Uterus (tissue), 4 donors: ENCODE results near the gene INF2. TPM values are rescaled to one million over a fixed set of nuclear protein-coding genes. Genes with fewer than 3 reads are reported as not detected.

Experiments
- DNase-seq, 2 donors: peaks; one replicate each; pipeline ENCODE4 v3.0.0-alpha.2; 2019 to 2020
- H3K27ac ChIP-seq, 2 donors: fragments of 200-600 bp; sonication (generic); 1 replicate in 1 of 2; 2 replicates in 1 of 2; pipeline ENCODE4 v1.5.1; 2016 to 2018
- H3K27me3 ChIP-seq, 2 donors: fragments of 200-600 bp; sonication (generic); one replicate each; pipeline ENCODE4 v1.5.1; 2018 to 2019; ENCODE audit warnings: control low read depth in 1 of 2
- H3K36me3 ChIP-seq, 2 donors: fragments of 200-600 bp; sonication (generic); one replicate each; pipeline ENCODE4 v1.5.1; 2019; ENCODE audit warnings: control low read depth in 1 of 2
- H3K4me1 ChIP-seq, 2 donors: fragments of 200-600 bp; sonication (generic); one replicate each; pipeline ENCODE4 v1.5.1; 2018 to 2019; ENCODE audit warnings: control low read depth in 1 of 2
- H3K4me3 ChIP-seq, 2 donors: fragments of 200-600 bp; sonication (generic); 1 replicate in 1 of 2; 2 replicates in 1 of 2; pipeline ENCODE4 v1.5.1; 2018 to 2019; ENCODE audit warnings: mild to moderate bottlenecking in 1 of 2
- H3K9me3 ChIP-seq, 2 donors: fragments of 200-600 bp; sonication (generic); one replicate each; pipeline ENCODE4 v1.5.1; 2019; ENCODE audit warnings: control low read depth in 1 of 2
- POLR2A ChIP-seq, 2 donors: fragments of 450-650 bp; IDR thresholded peaks; one replicate each; pipeline ENCODE4 v1.6.1; 2016; ENCODE audit warnings: antibody characterized with exemption in 2 of 2, mild to moderate bottlenecking in 1 of 2, moderate library complexity in 1 of 2
- intact Hi-C: fragments of 100-400 bp; cut with DNase I; formaldehyde crosslinking; loops from one replicate; pipeline ENCODE4 v1.15.1; 2023; ENCODE audit warnings: low total_unique reads
- total RNA-seq, 4 donors: library from RNA; depleted of rRNA in 3 of 4; stranded (reverse); fragments of >200 nt in 3 of 4; gene quantifications; one replicate each; pipeline versions ENCODE4 v1.1.0 to v1.2.4, GENCODE V29; 2014 to 2023
- TF ChIP-seq, protein P1 (sequence below), 4 experiments: fragments of 200-600 bp in 2 of 4; fragments of 450-650 bp in 2 of 4; sonication (generic) in 2 of 4; IDR thresholded peaks; one replicate each; pipeline ENCODE4 v1.5.1; 2016 to 2019; ENCODE audit warnings: antibody characterized with exemption in 4 of 4, mild to moderate bottlenecking in 2 of 4, moderate library complexity in 1 of 4
- donor health status: DM: yes; HTN: yes; CAD: no.

Gene INF2
- total RNA-seq, 4 donors from 2014 or later: 13.5 to 79.4 (median 44.6) TPM

DNA sequence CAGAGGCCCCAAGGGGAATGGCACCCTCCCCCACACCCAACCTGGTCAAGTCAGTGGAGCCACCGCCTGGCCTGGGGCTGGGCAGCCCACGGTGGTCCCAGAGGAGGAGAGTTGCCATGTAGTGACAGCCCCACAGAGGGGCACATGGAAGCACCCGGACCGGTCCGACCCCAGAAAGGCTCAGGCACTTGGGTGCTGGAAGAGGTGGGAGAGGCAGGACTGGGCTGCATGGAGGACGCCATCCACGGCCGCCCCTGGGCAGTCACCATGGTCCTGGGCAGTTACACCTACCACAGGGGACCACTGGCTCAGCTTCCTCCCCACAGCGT, 46.9 kb upstream of the INF2 start:
- intact Hi-C loops: no loop called here
- Histone ChIP-seq H3K27ac (no peak overlapping the region), H3K36me3 (no peaks in the 10 kb centered on the region), H3K4me1 (no peaks in the 10 kb centered on the region), H3K9me3 (no peaks in the 10 kb centered on the region), H3K4me3 (no peak overlapping the region), H3K27me3 (no peaks in the 10 kb centered on the region)
- DNase-seq: no peak
- TF ChIP-seq, protein P1, sequence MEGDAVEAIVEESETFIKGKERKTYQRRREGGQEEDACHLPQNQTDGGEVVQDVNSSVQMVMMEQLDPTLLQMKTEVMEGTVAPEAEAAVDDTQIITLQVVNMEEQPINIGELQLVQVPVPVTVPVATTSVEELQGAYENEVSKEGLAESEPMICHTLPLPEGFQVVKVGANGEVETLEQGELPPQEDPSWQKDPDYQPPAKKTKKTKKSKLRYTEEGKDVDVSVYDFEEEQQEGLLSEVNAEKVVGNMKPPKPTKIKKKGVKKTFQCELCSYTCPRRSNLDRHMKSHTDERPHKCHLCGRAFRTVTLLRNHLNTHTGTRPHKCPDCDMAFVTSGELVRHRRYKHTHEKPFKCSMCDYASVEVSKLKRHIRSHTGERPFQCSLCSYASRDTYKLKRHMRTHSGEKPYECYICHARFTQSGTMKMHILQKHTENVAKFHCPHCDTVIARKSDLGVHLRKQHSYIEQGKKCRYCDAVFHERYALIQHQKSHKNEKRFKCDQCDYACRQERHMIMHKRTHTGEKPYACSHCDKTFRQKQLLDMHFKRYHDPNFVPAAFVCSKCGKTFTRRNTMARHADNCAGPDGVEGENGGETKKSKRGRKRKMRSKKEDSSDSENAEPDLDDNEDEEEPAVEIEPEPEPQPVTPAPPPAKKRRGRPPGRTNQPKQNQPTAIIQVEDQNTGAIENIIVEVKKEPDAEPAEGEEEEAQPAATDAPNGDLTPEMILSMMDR (IDR thresholded peaks at IDR 0.05): no peak
- TF ChIP-seq POLR2A (IDR thresholded peaks at IDR 0.05): no peak

DNA sequence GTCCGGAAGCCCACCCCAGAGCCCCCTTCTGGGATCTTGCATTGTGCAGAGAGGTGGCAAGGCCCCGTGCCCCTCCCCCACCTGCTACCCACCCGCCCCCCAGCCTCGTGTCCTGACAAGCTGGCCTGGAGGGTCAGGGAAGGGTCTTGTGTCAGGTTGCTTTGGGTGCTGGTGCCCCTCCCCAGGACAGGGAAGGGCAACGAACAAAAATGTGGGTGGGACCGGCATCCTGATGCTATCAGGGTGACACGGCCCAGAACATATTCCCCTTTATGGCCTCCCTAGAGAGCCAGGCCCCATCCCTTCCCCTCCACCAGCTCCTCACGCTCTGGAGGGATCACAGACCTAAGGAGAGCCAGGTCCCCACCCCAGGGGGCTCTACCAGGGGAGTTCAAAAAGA, 46.1 kb upstream of the INF2 start:
- no peaks in the 10 kb centered on the region for H3K27me3 ChIP-seq
- H3K4me3 ChIP-seq: no peak overlapping the region
- no peaks in the 10 kb centered on the region for H3K9me3 ChIP-seq
- H3K36me3 ChIP-seq: no peaks in the 10 kb centered on the region
- no peak for TF ChIP-seq POLR2A (IDR thresholded peaks at IDR 0.05)
- TF ChIP-seq, protein P1 (IDR thresholded peaks at IDR 0.05): no peak
- intact Hi-C loops: no loop called here
- no peaks in the 10 kb centered on the region for H3K4me1 ChIP-seq
- no peak overlapping the region for H3K27ac ChIP-seq
- DNase-seq: no peak

DNA sequence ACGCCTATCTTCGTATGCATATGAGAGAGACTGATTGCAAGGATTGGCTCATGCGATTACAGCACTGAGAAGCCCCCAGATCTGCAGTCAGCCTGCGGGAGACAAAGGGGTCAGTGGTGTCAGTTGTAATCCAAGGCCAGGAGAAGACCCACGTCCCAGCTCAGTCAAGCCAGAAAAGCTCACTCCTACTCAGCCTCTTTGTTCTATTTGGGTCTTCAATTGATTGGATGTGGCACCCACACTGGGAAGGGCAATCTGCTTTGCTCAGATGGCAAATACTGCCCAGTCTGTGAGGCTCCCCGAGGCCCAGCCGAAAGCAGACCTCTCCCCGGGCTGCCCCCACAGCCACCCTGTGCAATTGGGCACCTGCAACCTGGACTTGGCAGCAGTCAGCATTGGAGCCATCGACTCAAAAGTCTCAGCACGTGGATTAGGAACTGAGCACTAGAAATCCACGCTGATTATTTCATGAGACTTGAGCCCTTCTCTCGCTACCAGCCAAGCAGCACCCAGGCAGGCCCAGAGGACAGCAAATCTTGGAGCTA, 45.3 kb upstream of the INF2 start:
- intact Hi-C loops: no loop called here
- no peaks in the 10 kb centered on the region for H3K27me3 ChIP-seq
- no peak overlapping the region for H3K27ac ChIP-seq
- no peak overlapping the region for H3K4me3 ChIP-seq
- TF ChIP-seq, protein P1 (IDR thresholded peaks at IDR 0.05): no peak
- no peak for TF ChIP-seq POLR2A (IDR thresholded peaks at IDR 0.05)
- H3K4me1 ChIP-seq: no peaks in the 10 kb centered on the region
- no peaks in the 10 kb centered on the region for H3K9me3 ChIP-seq
- no peaks in the 10 kb centered on the region for H3K36me3 ChIP-seq
- DNase-seq: no peak

DNA sequence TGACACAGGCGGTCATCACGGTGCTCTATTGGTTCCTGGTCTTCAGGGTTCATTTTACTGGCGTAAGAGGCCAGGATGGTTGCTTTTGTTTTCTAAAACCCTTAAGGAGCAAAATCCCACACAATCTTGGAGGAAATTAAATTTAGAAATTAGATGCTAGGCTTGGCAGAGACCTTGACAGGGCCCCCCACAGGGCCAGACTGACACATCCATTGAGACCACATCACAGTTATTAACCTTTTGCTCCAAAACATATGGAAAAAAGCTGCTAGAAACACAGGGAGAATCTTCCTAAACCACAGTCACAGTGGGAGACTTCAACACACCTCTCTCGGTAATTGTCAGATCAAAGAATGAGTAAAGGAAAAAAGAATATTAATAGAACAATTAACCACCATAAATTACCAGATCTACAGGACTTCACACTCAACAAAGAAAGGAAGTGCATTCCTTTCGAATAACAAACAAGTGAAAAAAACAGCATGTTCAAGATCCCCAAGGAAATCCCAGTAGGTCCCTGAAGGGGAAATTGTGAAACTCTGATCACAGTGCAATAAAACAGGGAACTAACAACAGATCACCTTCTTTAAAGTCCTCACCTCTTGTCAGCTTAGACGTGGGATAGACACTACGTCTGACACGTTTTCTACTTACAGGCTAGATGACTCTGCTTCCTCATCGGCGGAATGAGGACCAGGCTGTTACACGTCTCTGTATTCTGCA, 44.6 kb upstream of the INF2 start:
- no peak for DNase-seq
- intact Hi-C loops: no loop called here
- Histone ChIP-seq H3K27ac (no peak overlapping the region), H3K4me3 (no peak overlapping the region), H3K36me3 (no peaks in the 10 kb centered on the region), H3K4me1 (no peaks in the 10 kb centered on the region), H3K27me3 (no peaks in the 10 kb centered on the region), H3K9me3 (no peaks in the 10 kb centered on the region)
- no peak for TF ChIP-seq POLR2A (IDR thresholded peaks at IDR 0.05)
- TF ChIP-seq, protein P1 (IDR thresholded peaks at IDR 0.05): no peak

DNA sequence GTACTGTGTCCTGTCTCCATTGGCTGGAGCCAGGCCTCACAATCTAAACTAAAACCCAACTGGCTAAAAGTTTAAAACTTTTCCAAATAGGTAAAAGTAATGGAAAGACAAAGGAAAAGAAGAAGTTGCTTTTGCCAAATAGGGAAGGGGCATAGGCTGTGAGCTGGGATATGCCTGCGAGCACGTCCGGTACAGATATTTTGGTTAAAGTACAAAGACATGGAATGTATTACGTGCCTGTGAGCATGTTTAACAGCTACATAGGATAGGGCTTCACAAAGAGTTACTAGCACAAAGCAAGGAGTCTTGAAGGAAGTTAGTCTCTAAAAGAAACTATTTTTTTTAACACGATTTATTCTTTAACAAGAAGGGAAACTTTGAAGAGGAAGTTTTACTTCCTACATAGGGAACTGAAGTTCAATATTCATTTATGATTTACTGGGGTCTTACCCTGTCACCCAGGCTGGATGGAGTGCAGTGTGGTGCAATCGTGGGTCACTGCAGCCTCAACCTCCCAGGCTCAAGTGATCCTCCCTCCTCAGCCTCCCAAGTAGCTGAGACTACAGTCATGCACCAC, 41.9 kb upstream of the INF2 start:
- intact Hi-C loops: no loop called here
- no peaks in the 10 kb centered on the region for H3K9me3 ChIP-seq
- H3K36me3 ChIP-seq: no peaks in the 10 kb centered on the region
- H3K4me3 ChIP-seq: no peak overlapping the region
- TF ChIP-seq, protein P1 (IDR thresholded peaks at IDR 0.05): no peak
- no peak for TF ChIP-seq POLR2A (IDR thresholded peaks at IDR 0.05)
- H3K27me3 ChIP-seq: no peaks in the 10 kb centered on the region
- H3K27ac ChIP-seq: no peak overlapping the region
- DNase-seq: no peak
- H3K4me1 ChIP-seq: no peaks in the 10 kb centered on the region
